ENCODE measurements around the gene FBN1. TPM values are rescaled to one million over a fixed set of nuclear protein-coding genes. Genes with fewer than 3 reads are reported as not detected.

Gene FBN1
- 954 and 1,082 TPM in 2 replicates for total RNA-seq

GRCh38 chr15:48645558-48646330, at the start of gene FBN1:
TSS of gene FBN1 (minus strand) at chr15:48645709. CDS start at chr15:48644769, 940 bp downstream.

Other genes with a start within 250 kb of the FBN1 start
- 8.5 and 18.0 TPM in 2 replicates for gene CEP152, start 165.4 kb upstream of the FBN1 start, total RNA-seq
- gene EID1, start 232.4 kb upstream of the FBN1 start, total RNA-seq, result 153 and 185 TPM in 2 replicates